ENCODE data around the gene SH3GL3.

The SH3GL3 gene

GRCh38 chr15:83431521-83431920 lies 15.6 kb upstream of the SH3GL3 start:
- H3K27me3 ChIP-seq (ENCODE audit: insufficient read depth, poor library complexity, severe bottlenecking): no peaks in the 10 kb centered on the region
- no peaks in the 10 kb centered on the region for H3K9me3 ChIP-seq (ENCODE audit: severe bottlenecking)
- no peak for DNase-seq (ENCODE audit: low spot score)
- no peak for ATAC-seq (ENCODE audit: low read depth)
- TF ChIP-seq CTCF (IDR thresholded peaks at IDR 0.05; ENCODE audit: poor library complexity, severe bottlenecking): no peak
- no peak overlapping the region for H3K27ac ChIP-seq (ENCODE audit: poor library complexity, severe bottlenecking)
- H3K4me3 ChIP-seq (ENCODE audit: severe bottlenecking): no peak overlapping the region
- no peaks in the 10 kb centered on the region for H3K4me1 ChIP-seq (ENCODE audit: insufficient read depth, poor library complexity, severe bottlenecking)
- H3K36me3 ChIP-seq (ENCODE audit: low read depth): no peaks in the 10 kb centered on the region

- no peak overlapping the region for H3K27ac ChIP-seq (ENCODE audit: poor library complexity, severe bottlenecking)
- H3K4me3 ChIP-seq (ENCODE audit: severe bottlenecking): no peak overlapping the region
- no peaks in the 10 kb centered on the region for H3K9me3 ChIP-seq (ENCODE audit: severe bottlenecking)
- no peaks in the 10 kb centered on the region for H3K36me3 ChIP-seq (ENCODE audit: low read depth)
- H3K4me1 ChIP-seq (ENCODE audit: insufficient read depth, poor library complexity, severe bottlenecking): no peaks in the 10 kb centered on the region
- no peak for ATAC-seq (ENCODE audit: low read depth)
- no peak for TF ChIP-seq CTCF (IDR thresholded peaks at IDR 0.05; ENCODE audit: poor library complexity, severe bottlenecking)
- DNase-seq (ENCODE audit: low spot score): no peak
- no peaks in the 10 kb centered on the region for H3K27me3 ChIP-seq (ENCODE audit: insufficient read depth, poor library complexity, severe bottlenecking)
These were observed 11.9 kb upstream of the SH3GL3 start for GRCh38 chr15:83435202-83435601.

- no peaks in the 10 kb centered on the region for H3K9me3 ChIP-seq (ENCODE audit: severe bottlenecking)
- H3K4me3 ChIP-seq (ENCODE audit: severe bottlenecking): no peak overlapping the region
- H3K27me3 ChIP-seq (ENCODE audit: insufficient read depth, poor library complexity, severe bottlenecking): no peaks in the 10 kb centered on the region
- H3K27ac ChIP-seq (ENCODE audit: poor library complexity, severe bottlenecking): no peak overlapping the region
- H3K4me1 ChIP-seq (ENCODE audit: insufficient read depth, poor library complexity, severe bottlenecking): no peaks in the 10 kb centered on the region
- ATAC-seq (ENCODE audit: low read depth): no peak
- TF ChIP-seq CTCF (IDR thresholded peaks at IDR 0.05; ENCODE audit: poor library complexity, severe bottlenecking): no peak
- DNase-seq (ENCODE audit: low spot score): no peak
- no peaks in the 10 kb centered on the region for H3K36me3 ChIP-seq (ENCODE audit: low read depth)
These were observed 11.4 kb upstream of the SH3GL3 start for GRCh38 chr15:83435782-83436181.

DNA sequence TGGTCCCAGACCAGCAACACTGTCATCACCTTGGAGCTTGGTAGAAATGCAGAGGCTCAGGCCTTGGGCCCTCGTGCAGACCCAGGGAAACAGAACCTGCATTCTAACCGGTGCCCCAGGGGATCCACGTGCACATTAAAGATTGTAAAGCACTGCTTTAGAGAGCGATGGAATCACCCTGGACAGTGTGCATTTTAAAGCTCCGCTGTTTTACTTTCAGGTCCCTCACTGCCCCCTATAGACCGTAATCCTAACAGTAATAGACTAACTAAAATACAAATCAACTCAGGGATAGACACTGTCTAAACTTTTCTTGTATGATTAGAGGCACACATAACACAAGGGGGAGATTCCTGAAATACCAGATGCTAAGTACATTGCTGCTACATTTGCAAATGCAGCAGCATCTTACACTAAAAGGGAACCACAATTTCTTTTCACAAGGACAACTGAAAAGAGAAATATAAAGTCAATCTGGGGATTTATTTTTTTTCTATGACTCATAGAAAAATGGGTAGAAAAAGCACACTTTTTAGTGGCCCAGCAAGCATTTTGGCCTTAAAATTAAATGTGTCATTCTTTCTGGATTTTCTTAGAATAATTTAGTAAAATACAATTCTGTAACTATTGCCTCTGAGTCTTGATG lies 10.5 kb upstream of the SH3GL3 start:
- H3K27ac ChIP-seq (ENCODE audit: poor library complexity, severe bottlenecking): no peak overlapping the region
- no peaks in the 10 kb centered on the region for H3K4me1 ChIP-seq (ENCODE audit: insufficient read depth, poor library complexity, severe bottlenecking)
- H3K27me3 ChIP-seq (ENCODE audit: insufficient read depth, poor library complexity, severe bottlenecking): no peaks in the 10 kb centered on the region
- no peaks in the 10 kb centered on the region for H3K9me3 ChIP-seq (ENCODE audit: severe bottlenecking)
- H3K36me3 ChIP-seq (ENCODE audit: low read depth): no peaks in the 10 kb centered on the region
- no peak overlapping the region for H3K4me3 ChIP-seq (ENCODE audit: severe bottlenecking)
- TF ChIP-seq CTCF (IDR thresholded peaks at IDR 0.05; ENCODE audit: poor library complexity, severe bottlenecking): peak; percentile 97
- ATAC-seq (ENCODE audit: low read depth) (peak; percentile 86), DNase-seq (ENCODE audit: low spot score) (no peak)

DNA sequence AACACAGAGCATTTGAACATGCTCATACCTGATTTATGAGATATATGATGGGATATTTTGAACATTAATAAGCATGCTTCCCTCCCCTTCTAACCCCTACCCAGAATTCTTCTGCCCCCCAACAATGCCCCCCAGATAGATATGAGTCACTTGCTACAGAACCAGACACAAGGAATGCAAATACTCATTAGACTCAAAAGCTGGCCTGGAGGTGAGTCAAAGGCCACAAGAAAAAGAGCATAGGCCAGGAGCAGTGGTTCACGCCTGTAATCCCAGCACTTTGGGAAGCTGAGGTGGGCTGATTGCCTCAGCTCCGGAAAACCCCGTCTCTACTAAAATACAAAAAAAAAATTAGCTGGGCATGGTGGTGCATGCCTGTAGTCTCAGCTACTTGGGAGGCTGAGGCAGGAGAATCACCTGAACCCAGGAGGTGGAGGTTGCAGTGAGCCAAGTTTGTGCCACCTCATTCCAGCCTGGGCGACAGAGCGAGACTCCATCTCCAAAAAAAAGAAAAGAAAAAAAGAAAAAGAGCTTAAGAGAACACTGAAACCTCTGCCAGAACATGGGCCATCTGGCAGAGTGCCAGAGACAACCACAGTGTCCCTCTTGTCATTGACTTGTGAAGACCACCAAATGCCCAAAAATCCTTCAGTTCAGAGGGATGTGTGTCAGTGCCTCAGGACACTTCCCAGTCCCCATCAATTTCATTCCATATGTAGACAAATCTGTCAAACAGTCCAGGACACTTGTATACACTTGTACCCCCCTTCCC lies 3.9 kb upstream of the SH3GL3 start:
- no peak for TF ChIP-seq CTCF (IDR thresholded peaks at IDR 0.05; ENCODE audit: poor library complexity, severe bottlenecking)
- H3K27ac ChIP-seq (ENCODE audit: poor library complexity, severe bottlenecking): no peak overlapping the region
- H3K36me3 ChIP-seq (ENCODE audit: low read depth): no peaks in the 10 kb centered on the region
- DNase-seq (ENCODE audit: low spot score) (no peak), ATAC-seq (ENCODE audit: low read depth) (no peak)
- H3K27me3 ChIP-seq (ENCODE audit: insufficient read depth, poor library complexity, severe bottlenecking): no peaks in the 10 kb centered on the region
- no peak overlapping the region for H3K4me3 ChIP-seq (ENCODE audit: severe bottlenecking)
- H3K9me3 ChIP-seq (ENCODE audit: severe bottlenecking): no peaks in the 10 kb centered on the region
- no peaks in the 10 kb centered on the region for H3K4me1 ChIP-seq (ENCODE audit: insufficient read depth, poor library complexity, severe bottlenecking)
